Gastrocnemius medialis (tissue), 4 donors: ENCODE results near the gene PERP.

Experiments used
- POLR2A ChIP-seq, 2 donors: fragments of 450-650 bp; IDR thresholded peaks; one replicate each; pipeline ENCODE4 v1.6.1; 2017; ENCODE audit warnings: antibody characterized with exemption in 2 of 2, mild to moderate bottlenecking in 2 of 2, moderate library complexity in 2 of 2
- TF ChIP-seq, protein P1 (sequence below), 5 experiments: fragments of 450-650 bp in 3 of 5; fragments of 200-600 bp in 2 of 5; sonication (generic) in 2 of 5; IDR thresholded peaks in 4 of 5; conservative IDR thresholded peaks in 1 of 5; 1 replicate in 4 of 5; 2 replicates in 1 of 5; pipeline ENCODE4 v1.5.1; 2016 to 2019; ENCODE audit warnings: antibody characterized with exemption in 5 of 5, mild to moderate bottlenecking in 3 of 5, moderate library complexity in 3 of 5

- TF ChIP-seq, protein P1, sequence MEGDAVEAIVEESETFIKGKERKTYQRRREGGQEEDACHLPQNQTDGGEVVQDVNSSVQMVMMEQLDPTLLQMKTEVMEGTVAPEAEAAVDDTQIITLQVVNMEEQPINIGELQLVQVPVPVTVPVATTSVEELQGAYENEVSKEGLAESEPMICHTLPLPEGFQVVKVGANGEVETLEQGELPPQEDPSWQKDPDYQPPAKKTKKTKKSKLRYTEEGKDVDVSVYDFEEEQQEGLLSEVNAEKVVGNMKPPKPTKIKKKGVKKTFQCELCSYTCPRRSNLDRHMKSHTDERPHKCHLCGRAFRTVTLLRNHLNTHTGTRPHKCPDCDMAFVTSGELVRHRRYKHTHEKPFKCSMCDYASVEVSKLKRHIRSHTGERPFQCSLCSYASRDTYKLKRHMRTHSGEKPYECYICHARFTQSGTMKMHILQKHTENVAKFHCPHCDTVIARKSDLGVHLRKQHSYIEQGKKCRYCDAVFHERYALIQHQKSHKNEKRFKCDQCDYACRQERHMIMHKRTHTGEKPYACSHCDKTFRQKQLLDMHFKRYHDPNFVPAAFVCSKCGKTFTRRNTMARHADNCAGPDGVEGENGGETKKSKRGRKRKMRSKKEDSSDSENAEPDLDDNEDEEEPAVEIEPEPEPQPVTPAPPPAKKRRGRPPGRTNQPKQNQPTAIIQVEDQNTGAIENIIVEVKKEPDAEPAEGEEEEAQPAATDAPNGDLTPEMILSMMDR (IDR thresholded peaks at IDR 0.05 in 4 of 5, conservative IDR thresholded peaks at IDR 0.05 in 1 of 5), result no peak
- no peak for TF ChIP-seq POLR2A (IDR thresholded peaks at IDR 0.05)
Measured at GRCh38 chr6:138089325-138089724, 17.9 kb downstream of the PERP start.
